ENCODE data around the gene COL1A1.

GRCh38 chr17:50165867-50166517, 35.4 kb downstream of the COL1A1 start, which contains the start of gene SGCA:
- TF ChIP-seq CTCF (IDR thresholded peaks at IDR 0.05; ENCODE audit: insufficient read depth, low read length) = no peak
- TF ChIP-seq GABPA (IDR thresholded peaks at IDR 0.05; ENCODE audit: low read depth) = no peak

Measured in HL-60 (cell line).